Measurements from ENCODE around the gene MMP10.

MMP10 gene

DNA sequence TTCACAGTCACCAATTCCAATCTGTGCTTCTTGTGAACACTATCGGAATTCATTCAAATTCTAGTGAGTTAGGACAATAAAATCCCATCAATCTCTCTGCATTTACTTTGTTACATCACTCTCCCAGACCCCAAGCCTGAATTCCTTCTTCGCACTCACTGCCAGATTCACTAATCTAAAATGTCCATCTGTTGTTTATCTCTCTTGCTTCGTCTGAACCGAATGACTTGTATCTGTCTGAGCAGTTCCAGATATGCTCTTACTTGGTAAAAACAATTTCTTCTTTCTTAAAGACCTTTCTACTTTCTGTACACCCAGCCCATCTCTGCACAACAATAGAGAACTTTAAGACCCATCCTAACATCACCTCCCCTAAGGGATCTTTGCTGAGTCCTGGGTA lies 7.0 kb downstream of the MMP10 start:
- Histone ChIP-seq H3K36me3 (ENCODE audit: insufficient read depth, low read length) (no peaks in the 10 kb centered on the region), H3K9me3 (ENCODE audit: low read depth, low read length) (no peaks in the 10 kb centered on the region), H3K9ac (ENCODE audit: insufficient read length) (no peak overlapping the region), H3K4me3 (no peak overlapping the region), H3K27ac (no peak overlapping the region)
- no peak for DNase-seq (ENCODE audit: low read depth, low spot score)
- TF ChIP-seq POLR2AphosphoS5 (IDR thresholded peaks at IDR 0.05; ENCODE audit: borderline replicate concordance, low read depth, low read length) (no peak), EZH2 (IDR thresholded peaks at IDR 0.05) (no peak), FOXP2 (optimal IDR thresholded peaks at IDR 0.05; ENCODE audit: control extremely low read depth, extremely low read length, insufficient read depth) (no peak)

DNA sequence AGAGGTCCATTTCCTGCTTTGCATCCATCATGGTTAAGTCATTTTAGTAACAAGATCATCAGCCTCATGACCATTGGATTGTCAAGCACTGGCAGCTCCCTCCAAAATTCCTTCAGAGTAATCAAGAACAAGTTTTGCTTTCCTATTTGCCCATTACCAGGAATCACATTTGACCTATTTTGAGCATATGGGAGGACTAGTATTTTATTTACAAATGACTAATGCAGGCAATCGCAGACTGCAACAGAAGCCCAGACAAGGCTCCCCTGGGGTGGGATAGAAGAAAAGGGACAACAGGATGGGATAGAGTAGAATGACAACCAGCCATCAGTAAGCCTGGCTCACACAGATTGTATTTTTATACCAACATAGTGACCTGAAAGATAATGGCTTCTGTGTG lies 9.1 kb downstream of the MMP10 start:
- Histone ChIP-seq H3K36me3 (ENCODE audit: insufficient read depth, low read length) (no peaks in the 10 kb centered on the region), H3K4me3 (no peak overlapping the region), H3K27ac (no peak overlapping the region), H3K9me3 (ENCODE audit: low read depth, low read length) (no peaks in the 10 kb centered on the region), H3K9ac (ENCODE audit: insufficient read length) (no peak overlapping the region)
- TF ChIP-seq POLR2AphosphoS5 (IDR thresholded peaks at IDR 0.05; ENCODE audit: borderline replicate concordance, low read depth, low read length) (no peak), EZH2 (IDR thresholded peaks at IDR 0.05) (no peak), FOXP2 (optimal IDR thresholded peaks at IDR 0.05; ENCODE audit: control extremely low read depth, extremely low read length, insufficient read depth) (no peak)
- DNase-seq (ENCODE audit: low read depth, low spot score) = no peak

GRCh38 chr11:102770191-102770590 lies 10.2 kb downstream of the MMP10 start:
- no peak overlapping the region for H3K27ac ChIP-seq
- TF ChIP-seq EZH2 (IDR thresholded peaks at IDR 0.05) (no peak), FOXP2 (optimal IDR thresholded peaks at IDR 0.05; ENCODE audit: control extremely low read depth, extremely low read length, insufficient read depth) (no peak), POLR2AphosphoS5 (IDR thresholded peaks at IDR 0.05; ENCODE audit: borderline replicate concordance, low read depth, low read length) (no peak)
- DNase-seq (ENCODE audit: low read depth, low spot score) = no peak
- H3K9ac ChIP-seq (ENCODE audit: insufficient read length) = no peak overlapping the region
- no peaks in the 10 kb centered on the region for H3K9me3 ChIP-seq (ENCODE audit: low read depth, low read length)
- no peak overlapping the region for H3K4me3 ChIP-seq
- H3K36me3 ChIP-seq (ENCODE audit: insufficient read depth, low read length) = no peaks in the 10 kb centered on the region

DNA sequence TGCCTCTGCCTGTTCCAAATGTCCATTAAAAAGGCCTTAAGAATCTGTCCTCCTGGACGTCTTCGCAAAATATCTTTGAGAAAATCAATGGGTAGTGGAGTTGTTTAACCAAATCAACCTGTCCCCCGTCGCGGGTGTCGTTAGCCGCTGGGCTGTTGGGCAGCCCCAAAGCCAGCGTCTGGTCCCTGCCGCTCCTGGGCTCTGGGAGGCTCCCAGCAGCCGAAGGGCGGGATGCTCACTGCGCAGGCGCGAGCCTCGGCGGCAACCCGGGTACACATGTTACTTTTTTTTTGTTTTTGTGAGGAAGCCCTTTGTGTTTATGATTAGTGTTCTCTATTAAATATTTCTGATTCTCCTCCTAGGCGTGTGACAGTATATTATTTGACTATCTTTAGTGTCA lies 12.6 kb downstream of the MMP10 start:
- Histone ChIP-seq H3K4me3 (no peak overlapping the region), H3K9me3 (ENCODE audit: low read depth, low read length) (no peaks in the 10 kb centered on the region), H3K9ac (ENCODE audit: insufficient read length) (no peak overlapping the region), H3K27ac (no peak overlapping the region), H3K36me3 (ENCODE audit: insufficient read depth, low read length) (no peaks in the 10 kb centered on the region)
- DNase-seq (ENCODE audit: low read depth, low spot score) = no peak
- TF ChIP-seq FOXP2 (optimal IDR thresholded peaks at IDR 0.05; ENCODE audit: control extremely low read depth, extremely low read length, insufficient read depth) = no peak
- no peak for TF ChIP-seq POLR2AphosphoS5 (IDR thresholded peaks at IDR 0.05; ENCODE audit: borderline replicate concordance, low read depth, low read length)
- TF ChIP-seq EZH2 (IDR thresholded peaks at IDR 0.05) = no peak

GRCh38 chr11:102763440-102763839 lies 17.0 kb downstream of the MMP10 start:
- H3K36me3 ChIP-seq (ENCODE audit: insufficient read depth, low read length) = no peaks in the 10 kb centered on the region
- DNase-seq (ENCODE audit: low read depth, low spot score) = no peak
- H3K4me3 ChIP-seq = no peak overlapping the region
- no peak overlapping the region for H3K27ac ChIP-seq
- no peaks in the 10 kb centered on the region for H3K9me3 ChIP-seq (ENCODE audit: low read depth, low read length)
- TF ChIP-seq POLR2AphosphoS5 (IDR thresholded peaks at IDR 0.05; ENCODE audit: borderline replicate concordance, low read depth, low read length) (no peak), EZH2 (IDR thresholded peaks at IDR 0.05) (no peak), FOXP2 (optimal IDR thresholded peaks at IDR 0.05; ENCODE audit: control extremely low read depth, extremely low read length, insufficient read depth) (no peak)
- H3K9ac ChIP-seq (ENCODE audit: insufficient read length) = no peak overlapping the region

GRCh38 chr11:102762361-102762767 lies 18.1 kb downstream of the MMP10 start:
- Histone ChIP-seq H3K4me3 (no peak overlapping the region), H3K9ac (ENCODE audit: insufficient read length) (no peak overlapping the region), H3K36me3 (ENCODE audit: insufficient read depth, low read length) (no peaks in the 10 kb centered on the region), H3K27ac (no peak overlapping the region), H3K9me3 (ENCODE audit: low read depth, low read length) (no peaks in the 10 kb centered on the region)
- DNase-seq (ENCODE audit: low read depth, low spot score) = no peak
- TF ChIP-seq POLR2AphosphoS5 (IDR thresholded peaks at IDR 0.05; ENCODE audit: borderline replicate concordance, low read depth, low read length) (no peak), EZH2 (IDR thresholded peaks at IDR 0.05) (no peak), FOXP2 (optimal IDR thresholded peaks at IDR 0.05; ENCODE audit: control extremely low read depth, extremely low read length, insufficient read depth) (no peak)

DNA sequence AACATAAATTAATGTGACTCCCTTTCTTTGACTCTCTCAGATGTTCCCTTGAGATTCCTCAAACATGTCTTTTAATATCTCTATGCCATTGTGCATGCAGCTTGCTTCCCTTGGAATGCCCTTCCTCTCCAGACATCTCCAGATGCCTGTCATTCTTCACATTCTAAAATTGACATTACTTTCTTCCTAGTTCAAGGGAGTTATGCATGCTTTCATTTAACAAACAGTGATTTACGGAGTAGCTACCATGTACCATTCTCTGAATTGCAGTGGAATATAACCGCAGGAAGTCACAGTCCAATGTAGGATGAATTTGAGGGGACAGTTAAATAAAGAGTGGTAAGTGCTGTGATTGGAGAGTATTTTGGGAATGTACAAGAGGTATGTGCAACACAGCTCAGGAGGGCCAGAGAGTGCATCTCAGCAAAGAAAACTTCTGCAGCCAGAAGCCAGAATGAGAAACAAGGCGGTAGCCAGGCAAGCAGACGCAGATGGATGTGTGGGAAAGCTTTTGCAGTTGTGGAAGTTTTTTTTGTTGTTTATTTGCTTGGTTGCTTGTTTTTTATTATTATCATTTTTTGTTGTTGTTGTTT lies 18.7 kb downstream of the MMP10 start:
- Histone ChIP-seq H3K9me3 (ENCODE audit: low read depth, low read length) (no peaks in the 10 kb centered on the region), H3K4me3 (no peak overlapping the region), H3K9ac (ENCODE audit: insufficient read length) (no peak overlapping the region), H3K27ac (no peak overlapping the region), H3K36me3 (ENCODE audit: insufficient read depth, low read length) (no peaks in the 10 kb centered on the region)
- TF ChIP-seq EZH2 (IDR thresholded peaks at IDR 0.05) (no peak), POLR2AphosphoS5 (IDR thresholded peaks at IDR 0.05; ENCODE audit: borderline replicate concordance, low read depth, low read length) (no peak), FOXP2 (optimal IDR thresholded peaks at IDR 0.05; ENCODE audit: control extremely low read depth, extremely low read length, insufficient read depth) (no peak)
- DNase-seq (ENCODE audit: low read depth, low spot score) = no peak

GRCh38 chr11:102760344-102761035 lies 19.9 kb downstream of the MMP10 start:
- no peaks in the 10 kb centered on the region for H3K36me3 ChIP-seq (ENCODE audit: insufficient read depth, low read length)
- no peaks in the 10 kb centered on the region for H3K9me3 ChIP-seq (ENCODE audit: low read depth, low read length)
- no peak overlapping the region for H3K27ac ChIP-seq
- peak; percentile 56 for DNase-seq (ENCODE audit: low read depth, low spot score)
- no peak overlapping the region for H3K4me3 ChIP-seq
- H3K9ac ChIP-seq (ENCODE audit: insufficient read length) = no peak overlapping the region
- no peak for TF ChIP-seq EZH2 (IDR thresholded peaks at IDR 0.05)
